Measurements from ENCODE around the gene AGPAT1.
"Not testable (repeated sequence)": the region's sequence is repeated elsewhere in the genome, so short reads cannot be mapped to it uniquely, and the experiment has no call there.

The AGPAT1 gene

GRCh38 chr6:32149092-32149755, 26.7 kb downstream of the AGPAT1 start:
- DNase-seq (ENCODE audit: low read depth in 2 of 2), result no peak

DNA sequence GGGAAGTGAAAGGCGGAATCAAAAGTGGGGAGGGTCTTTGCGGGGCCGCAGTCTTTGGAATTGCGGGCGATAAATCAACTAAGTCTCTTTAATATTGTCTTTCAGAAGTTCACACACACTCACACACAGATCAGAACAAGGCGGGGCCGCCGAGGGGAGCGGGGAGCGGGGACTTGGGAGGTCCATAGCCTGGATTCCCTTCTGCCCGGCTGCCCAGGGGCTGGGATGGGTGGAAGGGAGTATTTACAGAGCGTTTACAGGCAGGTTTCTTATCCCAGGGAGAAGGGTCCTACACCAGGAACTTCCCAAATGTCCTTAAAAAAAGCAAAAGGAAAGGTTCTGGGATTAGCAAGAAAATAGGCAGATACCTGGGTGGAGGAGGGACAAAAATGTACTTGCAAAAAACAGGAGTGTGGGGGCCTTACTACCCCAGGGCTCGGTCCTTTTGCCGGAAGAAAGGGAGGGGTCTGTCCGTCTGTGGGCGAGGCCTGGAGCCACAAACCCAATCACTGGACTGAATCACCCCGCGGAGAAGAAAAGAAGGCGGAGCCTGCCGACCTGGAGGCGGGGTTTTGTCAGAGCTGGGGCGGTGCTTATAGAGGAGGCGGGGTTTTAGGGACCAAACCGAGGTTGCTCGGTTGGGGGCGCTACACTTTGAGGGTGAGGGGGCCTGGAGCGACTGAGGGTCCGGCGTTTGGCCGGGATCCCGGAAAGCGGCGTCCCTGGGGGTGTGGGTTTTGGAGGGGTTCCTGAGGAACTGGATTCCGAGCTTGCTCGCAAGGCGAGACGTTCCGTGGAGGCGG, 27.4 kb downstream of the AGPAT1 start:
- DNase-seq (ENCODE audit: low read depth in 2 of 2), result peak; percentile 38 to 53

DNA sequence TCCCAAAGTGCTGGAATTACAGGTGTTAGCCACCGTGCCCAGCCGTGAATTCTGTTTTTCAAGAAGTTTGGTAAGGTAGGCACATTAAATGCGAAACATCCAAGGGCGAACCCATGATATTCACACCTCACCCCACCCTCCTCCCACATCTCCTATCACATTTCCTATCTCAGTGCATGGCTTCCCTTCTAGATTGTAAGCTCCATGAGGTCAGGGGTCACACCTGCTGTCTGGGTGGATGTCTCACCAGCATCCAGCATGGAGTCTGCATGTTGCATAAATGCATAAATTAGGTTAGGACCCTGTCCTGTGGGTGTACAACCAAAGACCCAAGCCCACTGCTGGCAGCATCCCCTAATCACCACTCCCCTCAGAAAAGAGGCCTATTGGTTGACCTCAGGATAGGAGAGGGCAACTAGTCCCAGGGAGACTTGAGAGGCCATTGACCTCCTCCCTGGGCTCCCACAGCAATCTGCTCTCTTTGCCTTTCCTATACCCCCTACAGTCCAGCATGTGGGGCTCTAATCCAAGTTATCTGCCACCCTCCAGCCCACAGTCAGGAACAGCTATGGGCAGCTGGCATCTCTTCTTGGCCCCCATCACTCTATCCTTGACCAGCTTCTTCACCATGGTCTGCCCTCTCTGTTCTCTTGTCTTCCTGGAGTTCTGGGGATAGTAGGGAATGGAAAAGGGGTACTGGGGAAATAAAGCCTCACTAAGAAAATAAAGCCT, 28.3 kb downstream of the AGPAT1 start:
- no peak for DNase-seq (ENCODE audit: low read depth in 2 of 2)

- DNase-seq (ENCODE audit: low read depth in 2 of 2), result no peak
Observed at GRCh38 chr6:32146687-32147086, 29.2 kb downstream of the AGPAT1 start.

DNA sequence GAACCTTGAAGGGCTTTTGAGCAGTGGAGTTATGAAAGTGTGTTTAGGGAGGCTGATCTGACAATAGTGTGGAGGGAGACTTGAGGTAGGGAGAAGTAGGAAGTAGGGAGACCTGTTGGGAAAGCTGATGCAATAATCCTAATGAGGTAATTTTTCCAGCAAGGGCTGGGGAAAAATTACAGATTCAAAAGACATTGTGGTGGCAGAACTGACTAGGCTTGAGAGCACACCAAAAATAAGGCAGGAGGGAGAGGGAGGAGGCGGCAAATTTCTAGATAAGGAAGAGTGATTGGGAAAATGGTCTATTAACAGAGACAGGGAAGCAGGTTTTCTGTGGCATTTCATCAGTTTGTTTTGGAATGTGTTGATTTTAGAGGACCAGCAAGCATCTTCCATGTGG, 29.6 kb downstream of the AGPAT1 start:
- DNase-seq (ENCODE audit: low read depth in 2 of 2), result no peak

- DNase-seq (ENCODE audit: low read depth in 2 of 2), result not testable (repeated sequence)
Observed at GRCh38 chr6:32144238-32144637, 31.6 kb downstream of the AGPAT1 start.

DNA sequence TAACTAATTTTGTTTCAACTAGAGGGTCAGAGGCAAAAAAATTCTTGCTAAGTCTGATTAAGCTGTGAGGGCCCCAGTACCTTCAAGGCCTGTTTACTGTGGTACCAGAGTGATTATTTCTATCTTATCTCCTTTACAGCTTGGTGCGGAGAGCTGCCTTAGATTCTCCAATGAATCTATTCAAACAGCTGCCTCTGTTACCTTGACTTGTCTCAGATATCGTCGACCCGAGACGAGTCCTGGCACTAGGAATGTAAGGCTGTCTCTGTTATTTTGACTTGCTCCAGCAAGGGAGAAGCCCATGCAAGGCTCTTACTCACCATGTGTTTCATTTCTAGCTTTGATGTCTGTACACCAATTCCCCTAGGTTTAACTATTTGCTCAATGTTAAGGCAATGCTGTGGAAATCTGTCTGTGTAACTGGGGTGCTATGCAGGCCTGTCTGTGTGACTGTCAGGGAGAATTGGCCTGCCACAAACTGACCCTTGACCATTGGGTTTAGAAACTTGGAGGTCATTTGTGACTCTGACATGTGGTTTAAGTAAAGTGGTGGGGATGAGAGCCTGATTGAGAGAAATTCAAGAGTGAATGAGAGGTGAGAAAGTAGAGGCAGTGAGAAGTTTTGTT, 35.4 kb downstream of the AGPAT1 start:
- DNase-seq (ENCODE audit: low read depth in 2 of 2), result no peak

DNA sequence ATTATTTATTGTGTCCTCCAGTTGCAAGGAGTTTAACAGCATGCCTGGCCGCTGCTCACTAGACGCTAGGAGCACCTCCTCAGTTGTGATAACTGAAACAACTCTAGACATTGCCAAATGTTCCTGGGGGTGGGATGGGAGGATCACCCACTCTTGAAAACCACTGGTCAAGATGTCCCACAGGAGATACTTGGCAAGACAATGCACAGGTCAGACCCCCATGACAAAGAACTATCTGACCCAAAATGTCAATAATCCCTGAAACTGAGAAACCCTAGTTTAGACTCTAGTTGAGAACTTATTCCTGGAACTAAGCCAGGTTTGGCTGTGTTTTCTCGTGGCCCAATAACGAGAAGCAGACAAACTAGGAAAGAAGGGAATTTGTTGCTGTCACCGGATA, 36.3 kb downstream of the AGPAT1 start:
- no peak for DNase-seq (ENCODE audit: low read depth in 2 of 2)

DNA sequence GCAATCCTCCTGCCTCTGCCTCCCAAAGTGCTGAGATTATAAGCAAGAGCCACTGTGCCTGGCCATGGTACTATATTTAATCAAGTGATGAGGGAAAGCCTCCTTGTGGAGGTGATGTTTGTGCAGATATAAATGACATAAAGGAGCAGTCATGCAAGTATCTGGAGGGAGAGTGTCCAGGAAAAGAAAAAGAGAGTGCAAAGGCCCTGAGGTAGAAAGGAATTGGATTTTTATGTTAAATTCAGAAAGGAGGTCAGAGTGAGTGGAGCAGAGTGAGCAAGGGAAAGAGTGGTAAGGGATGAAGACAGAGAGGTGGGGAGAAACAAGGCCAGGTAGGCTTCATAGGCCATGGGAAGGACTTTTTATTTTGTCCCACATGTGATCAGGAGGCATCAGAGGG, 38.4 kb downstream of the AGPAT1 start:
- no peak for DNase-seq (ENCODE audit: low read depth in 2 of 2)

DNA sequence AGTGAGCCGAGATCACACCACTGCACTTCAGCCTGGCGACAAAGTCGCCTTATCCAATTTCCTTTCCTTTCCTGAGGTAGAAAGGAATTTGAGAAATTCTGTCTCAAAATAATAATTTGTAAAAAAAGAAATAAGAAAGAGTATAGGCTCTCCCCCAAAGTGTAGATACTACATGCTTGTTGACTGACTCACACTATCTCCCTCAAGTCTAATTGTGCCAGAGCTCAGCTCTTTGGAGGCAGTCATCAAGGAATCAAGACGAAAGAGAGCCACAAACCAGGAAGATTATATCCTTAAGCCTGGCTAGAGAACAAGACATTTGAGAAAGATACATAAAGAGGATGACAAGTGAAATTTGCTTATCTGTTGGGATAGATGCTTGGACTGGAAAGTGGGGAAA, 42.1 kb downstream of the AGPAT1 start:
- DNase-seq (ENCODE audit: low read depth in 2 of 2), result no peak

- DNase-seq (ENCODE audit: low read depth in 2 of 2), result no peak
Observed at GRCh38 chr6:32132110-32132509, 43.8 kb downstream of the AGPAT1 start.

DNA sequence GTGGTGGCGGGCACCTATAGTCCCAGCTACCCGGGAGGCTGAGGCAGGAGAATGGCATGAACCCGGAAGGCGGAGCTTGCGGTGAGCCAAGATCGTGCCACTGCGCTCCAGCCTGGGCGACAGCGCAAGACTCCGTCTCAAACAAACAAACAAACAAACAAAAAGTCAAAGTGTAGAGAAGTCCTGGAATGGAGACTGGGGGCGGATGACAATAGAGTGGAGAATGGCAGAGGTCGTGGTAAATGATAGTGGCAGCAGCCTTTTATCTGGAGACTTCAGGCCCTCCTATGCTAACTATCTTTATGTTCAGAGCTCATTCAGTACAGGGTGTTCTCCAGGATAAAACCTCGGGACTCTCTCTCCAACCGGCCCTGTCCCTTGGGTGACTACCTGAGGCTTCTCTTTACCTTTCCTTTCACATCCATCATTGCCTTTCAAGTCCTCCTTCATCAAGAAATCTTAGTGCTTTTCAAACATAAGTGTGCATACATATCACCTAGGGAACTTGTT, 44.4 kb downstream of the AGPAT1 start:
- no peak for DNase-seq (ENCODE audit: low read depth in 2 of 2)

DNA sequence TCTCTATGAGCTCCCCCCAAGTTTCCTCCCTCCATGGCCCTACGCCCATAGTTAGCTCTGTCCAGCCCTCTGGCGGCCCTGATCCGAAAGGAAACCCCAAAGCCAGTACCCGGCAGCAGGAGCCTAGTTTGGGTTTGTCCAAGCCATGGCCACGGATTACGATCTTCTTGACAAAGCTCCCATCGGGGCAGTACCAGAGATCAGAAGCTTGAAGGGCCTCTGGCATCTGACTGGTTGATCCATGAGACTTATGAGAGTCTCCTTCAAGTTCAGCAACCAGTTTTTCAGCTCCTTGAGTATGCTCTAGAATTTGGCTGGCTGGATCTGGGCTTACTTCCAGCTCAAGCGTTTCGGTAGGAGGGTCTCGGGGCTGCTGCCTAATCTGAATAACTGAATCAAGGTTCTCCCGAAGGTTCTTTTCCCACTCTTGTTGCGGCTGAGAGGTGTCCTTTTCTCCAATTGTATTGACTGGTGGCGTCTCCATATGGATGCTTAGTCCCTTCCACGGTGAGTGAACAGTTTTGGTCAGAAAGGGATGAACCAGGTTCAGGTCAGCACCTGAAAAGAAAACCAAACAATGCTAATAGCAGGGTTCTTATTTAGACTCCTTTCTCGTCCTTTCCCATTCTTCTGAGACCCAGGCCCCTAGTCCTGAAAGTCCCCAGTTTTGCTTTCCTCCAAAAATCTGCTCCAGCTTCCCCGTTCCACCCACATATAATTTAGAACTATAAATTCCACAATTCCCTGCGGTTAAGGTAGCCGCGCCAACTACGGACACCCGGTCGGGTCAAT, 46.4 kb downstream of the AGPAT1 start:
- no peak for DNase-seq (ENCODE audit: low read depth in 2 of 2)

GRCh38 chr6:32128751-32129296, 47.1 kb downstream of the AGPAT1 start:
- DNase-seq (ENCODE audit: low read depth in 2 of 2), result no peak

- DNase-seq (ENCODE audit: low read depth in 2 of 2), result peak; percentile 82 to 90
Observed at GRCh38 chr6:32127717-32128592, 47.9 kb downstream of the AGPAT1 start, which contains the start of gene ATF6B. TSS of gene ATF6B (minus strand) at chr6:32128246. CDS start at chr6:32128207, 39 bp downstream.

GRCh38 chr6:32127409-32127716, 48.5 kb downstream of the AGPAT1 start:
- no peak for DNase-seq (ENCODE audit: low read depth in 2 of 2)

- no peak for DNase-seq (ENCODE audit: low read depth in 2 of 2)
Observed at GRCh38 chr6:32126880-32127279, 49.0 kb downstream of the AGPAT1 start.

DNA sequence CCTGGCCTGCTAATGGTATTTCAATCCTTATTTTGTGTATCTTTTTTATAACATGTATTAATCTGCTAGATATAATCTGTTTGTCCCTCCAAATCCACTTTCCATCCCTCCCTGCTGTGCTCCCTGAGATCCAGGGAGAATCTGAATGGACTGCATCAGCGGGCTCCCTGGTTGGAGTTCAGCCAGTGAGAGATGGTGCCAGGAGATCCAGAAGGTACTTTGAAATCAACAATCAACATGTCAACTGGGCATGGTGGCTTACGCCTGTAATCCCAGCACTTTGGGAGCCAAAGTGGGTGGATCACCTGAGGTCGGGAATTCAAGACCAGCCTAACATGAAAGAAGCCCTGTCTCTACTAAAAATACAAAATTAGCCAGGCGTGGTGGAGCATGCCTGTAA, 52.2 kb downstream of the AGPAT1 start:
- DNase-seq (ENCODE audit: low read depth in 2 of 2), result no peak

DNA sequence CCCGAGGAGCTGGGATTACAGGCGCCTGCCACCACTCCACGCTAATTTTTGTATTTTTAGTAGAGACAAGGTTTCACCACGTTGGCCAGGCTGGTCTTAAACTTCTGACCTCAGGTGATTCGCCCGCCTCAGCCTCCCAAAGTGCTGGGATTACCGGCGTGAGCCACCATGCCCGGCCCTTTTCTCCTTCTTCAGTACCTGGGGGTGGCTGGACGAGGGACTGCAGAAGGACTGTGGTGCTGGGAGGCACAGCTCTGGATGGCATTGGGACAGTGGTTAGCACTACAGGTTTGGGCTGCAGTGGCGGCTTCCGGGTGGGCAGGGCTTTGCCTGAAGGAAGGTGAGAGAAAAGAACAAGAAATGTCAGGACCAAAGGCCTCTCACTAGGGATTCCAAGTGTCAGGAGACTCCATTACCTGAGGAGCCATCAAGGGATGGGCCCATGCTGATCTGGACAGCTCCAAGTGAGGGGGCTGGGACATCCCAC, 55.3 kb downstream of the AGPAT1 start:
- DNase-seq (ENCODE audit: low read depth in 2 of 2), result no peak
